ENCODE results near the gene SLC3A2.

Gene SLC3A2

DNA sequence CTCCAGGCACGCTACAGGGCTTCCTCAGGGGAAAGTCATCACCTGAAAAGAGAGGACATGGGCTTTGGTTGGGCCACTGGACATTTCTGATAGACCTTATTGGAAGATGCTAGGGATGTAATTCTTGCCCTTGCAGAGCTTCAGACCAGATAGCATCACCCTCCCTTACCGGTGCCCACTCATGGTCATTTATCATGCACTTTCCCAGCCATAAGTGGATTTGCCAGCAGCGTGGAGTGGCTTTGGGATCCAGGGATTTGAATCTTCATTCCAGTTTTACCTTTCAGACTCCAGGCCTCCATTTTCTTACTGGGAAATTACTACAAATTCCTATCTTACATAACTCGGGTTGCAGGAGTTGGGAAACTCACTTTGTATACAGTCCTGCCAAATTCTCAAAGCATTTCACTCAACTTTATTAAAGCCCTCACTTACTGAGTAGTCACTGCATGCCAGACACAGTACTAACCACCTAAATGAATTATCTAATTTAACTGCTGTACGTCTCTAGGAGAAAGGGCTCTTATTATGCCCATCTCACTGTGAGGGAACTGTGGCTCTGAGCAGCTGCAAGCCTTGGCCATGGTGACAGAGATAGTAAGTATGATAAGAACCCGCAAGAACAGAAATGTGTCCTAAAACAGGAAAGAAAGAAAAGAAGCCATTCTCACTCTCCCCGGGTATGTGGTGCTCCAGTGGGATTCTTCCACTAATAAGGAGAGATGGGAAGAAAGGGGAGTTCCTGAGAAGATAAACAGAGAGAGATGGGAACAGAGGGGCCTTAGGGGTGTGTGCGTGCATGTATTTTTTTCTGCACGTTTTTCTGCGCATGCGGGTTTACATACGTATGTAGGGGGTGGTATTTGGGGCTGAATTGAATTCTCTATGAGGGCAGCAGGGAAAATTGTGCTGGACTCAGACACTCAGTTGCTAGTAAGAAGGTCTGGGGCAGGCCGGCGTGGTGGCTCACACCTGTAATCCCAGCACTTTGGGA lies 30.7 kb downstream of the SLC3A2 start:
- DNase-seq: no peak

DNA sequence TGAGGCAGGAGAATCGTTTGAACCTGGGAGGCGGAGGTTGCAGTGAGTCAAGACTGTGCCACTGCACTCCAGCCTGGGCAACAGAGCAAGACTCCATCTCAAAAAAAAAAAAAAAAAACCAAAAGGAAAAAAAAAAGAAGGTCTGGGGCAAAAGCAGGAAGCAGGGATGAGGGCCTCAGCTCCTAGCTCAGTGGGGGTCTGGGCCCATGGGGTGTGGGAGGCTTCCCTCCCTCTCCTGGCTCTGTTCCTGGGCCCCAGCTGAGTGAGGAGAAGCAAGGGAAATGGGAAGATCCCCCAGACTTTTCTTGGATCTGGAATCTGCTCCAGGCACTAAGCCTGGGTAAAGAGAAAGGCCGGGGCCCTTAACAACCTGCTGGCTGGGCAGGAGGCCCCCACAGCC lies 31.6 kb downstream of the SLC3A2 start:
- DNase-seq: no peak

DNA sequence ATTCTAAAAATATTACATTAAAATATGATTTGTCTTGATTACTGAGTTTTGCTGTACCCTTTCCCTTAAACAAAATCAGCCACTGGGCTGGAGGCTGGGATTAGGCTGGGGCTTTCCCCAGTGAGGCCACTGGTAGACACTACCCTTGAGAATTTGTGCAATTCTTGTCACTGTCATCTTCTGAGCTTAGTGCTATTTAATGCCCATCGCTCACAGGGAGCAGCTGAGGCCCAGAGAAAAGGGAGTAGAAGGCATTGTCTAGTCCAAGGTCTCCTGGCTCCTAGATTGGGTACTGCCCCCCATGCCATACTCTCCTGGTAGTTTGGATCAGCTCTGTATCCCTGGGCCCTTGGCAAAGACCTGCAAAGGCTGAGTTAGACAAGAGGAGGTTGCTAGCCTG lies 33.7 kb downstream of the SLC3A2 start:
- DNase-seq: no peak

DNA sequence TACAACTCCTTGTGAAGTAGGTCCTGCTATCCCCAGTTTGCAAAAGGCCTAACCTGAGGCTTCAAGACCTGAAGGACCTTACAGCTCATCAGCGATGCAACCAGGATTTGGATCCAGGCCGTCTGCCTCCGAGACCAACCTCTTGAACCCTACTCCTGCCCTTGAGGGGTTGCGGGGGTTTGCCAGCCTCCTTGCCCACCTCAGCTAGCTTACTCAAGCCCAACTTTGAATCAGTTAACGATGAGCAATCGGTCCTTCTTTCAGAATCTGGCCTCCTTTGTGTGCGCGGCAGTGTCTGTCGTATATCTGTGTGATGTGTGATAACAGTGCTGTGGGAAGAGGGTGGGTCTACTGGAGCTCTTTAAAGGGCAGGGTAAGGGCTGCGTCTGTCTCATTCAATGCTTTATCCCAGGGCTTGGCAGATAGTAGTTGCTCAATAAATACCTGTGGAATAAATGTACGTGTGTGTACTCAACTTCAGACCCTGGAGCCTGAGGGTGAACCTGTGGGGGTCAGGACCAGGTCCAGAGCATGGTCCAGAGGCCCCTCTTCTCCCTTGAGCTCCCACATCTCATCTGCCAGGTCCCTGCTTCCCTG lies 37.3 kb downstream of the SLC3A2 start:
- DNase-seq: no peak

DNA sequence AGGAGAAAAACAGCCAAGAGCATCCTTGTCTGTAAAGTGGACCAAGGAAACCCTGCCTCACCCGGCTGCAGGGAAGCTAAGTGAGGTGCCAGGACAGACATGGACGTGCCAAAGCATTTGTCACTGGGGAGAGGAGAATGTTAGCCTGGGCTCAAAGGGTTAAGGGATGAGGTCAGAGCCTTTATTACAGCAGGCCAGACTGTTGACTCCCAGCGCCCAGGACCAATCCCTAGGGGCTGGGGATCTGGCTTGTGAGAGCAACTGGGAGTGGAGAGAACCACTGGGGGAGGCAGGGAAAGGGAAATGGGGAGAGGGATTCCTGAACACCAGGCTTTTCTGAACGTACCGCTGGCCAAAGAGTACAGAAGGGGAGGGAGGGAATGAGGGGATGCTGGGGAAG lies 37.8 kb downstream of the SLC3A2 start:
- DNase-seq: no peak

DNA sequence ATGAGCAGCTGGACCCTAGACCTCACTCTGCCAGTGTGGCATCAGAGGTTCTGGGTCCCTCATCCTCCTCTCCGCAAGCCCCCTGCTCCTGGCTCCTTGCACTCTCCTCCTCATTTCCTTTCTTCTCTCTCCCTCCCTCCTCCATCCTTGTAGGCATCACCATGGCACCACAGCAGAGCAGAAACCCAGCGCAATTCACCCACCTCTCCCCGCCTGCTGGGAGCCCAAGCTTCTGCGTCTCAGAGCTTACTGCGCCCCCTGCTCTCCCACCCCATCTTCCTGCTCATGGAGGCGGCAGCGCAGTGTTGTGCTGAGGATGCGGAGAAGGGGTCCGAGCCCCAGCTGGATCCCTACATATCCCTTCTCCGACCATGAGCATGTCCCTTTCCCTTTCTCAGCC lies 38.8 kb downstream of the SLC3A2 start:
- no peak for DNase-seq

DNA sequence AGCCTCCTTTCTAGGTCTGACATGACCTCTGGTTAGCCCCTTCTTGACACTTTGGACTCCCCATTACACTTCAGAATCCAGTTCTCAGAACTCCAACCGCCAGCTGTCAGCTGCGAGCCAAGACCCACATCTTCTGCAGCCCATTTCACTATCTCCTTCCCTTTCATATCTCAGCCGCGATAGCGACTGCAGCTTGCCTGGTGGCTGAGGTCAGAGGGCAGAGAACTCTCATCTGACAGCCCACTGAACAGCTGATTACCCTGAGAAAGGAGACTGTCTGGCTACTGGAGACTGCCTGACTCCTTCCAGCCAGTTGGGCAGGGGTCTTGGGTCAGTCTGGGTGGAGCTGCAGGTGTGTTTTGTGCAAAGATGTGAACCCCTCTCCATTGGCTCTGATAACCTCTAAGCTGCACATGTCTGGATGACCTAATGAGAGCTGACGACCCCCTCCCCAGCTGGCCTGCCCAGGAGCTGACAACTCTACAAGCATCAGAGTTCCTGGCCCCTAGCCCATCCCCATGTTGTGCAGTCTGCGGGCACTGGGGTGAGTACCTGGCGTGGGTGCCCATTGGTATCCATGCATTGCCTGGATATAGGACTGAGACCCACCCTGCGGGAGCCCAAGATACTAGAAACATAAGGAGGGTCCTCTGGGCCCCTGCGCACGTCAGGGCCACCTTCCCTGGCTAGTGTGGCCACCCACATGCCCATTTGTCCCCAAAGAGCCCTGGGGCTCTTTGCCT lies 39.4 kb downstream of the SLC3A2 start:
- no peak for DNase-seq

DNA sequence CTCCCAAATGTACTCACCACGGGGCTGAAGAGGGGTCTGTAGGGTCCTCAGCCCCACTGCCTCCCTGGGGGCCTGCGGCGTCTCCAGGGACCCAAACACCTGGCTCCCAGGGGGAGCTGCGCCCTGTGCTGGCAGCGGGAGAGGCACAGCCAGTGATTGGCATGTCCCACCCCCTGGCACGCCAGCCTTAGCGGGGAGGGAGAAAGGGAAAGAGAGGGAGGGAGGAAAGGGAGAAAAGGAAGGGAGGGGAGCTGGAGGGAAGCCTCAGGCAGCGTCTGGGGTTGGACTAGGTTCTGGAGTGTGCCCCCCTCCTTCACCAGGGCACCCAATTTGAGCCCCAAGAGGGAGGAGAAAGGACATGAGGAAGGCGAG lies 40.5 kb downstream of the SLC3A2 start, which contains the start of gene CHRM1:
Gene CHRM1 (minus strand): TSS at position 163 of the 372 bp plus-strand sequence. CDS start 10,263 bp downstream, outside the sequence.
- peak in 2 of 3 experiments; percentile 18 to 23 for DNase-seq

DNA sequence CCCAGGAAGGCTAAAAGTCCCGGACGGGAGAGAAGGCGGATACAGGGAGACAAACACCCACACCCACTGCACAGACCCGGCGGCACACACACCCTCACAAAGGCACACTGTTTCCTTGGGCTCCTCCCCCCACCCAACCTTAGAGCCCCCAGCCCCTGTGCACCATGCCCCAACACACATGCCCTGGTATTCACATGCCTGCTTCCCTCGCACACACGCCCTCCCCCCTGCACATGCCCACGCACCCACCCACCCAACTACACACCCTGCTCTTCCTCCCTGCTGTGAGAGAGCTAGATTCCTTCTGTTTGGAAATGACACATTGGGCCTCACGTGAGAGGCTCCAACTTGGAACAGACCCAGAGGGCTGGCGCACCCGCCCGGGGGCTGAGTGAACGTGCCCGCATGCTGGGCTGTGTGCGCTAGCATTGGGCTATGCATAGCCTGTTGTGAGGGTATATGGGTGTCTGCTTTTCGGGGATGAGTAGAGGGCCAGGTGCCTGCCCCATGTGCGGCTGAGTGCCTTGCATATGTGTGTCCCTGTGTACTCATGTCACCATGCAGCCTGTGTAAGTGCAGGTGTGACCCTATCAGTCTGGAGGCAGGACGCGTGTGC lies 41.0 kb downstream of the SLC3A2 start:
- DNase-seq: peak in 2 of 3 experiments; percentile 23 to 50

DNA sequence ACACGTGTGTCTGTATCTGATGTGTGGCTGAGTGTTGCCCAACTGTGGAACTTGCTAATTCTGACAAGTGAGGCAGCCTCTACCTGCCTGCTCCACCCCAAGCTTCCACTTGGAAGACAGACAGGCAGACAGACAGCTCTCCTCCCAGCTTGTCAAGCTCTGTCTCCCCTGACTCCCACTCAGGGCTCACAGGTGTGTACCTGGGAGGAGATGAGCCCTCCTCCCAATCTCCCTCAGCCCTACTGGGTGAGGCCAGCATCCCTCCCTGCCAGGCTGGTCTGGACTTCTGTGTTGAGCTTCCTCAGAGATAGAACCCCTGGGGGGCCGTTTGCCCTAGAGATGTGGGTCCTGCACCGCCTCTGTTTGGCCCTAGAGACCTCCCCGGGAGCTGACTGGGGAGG lies 41.5 kb downstream of the SLC3A2 start:
- DNase-seq: no peak

DNA sequence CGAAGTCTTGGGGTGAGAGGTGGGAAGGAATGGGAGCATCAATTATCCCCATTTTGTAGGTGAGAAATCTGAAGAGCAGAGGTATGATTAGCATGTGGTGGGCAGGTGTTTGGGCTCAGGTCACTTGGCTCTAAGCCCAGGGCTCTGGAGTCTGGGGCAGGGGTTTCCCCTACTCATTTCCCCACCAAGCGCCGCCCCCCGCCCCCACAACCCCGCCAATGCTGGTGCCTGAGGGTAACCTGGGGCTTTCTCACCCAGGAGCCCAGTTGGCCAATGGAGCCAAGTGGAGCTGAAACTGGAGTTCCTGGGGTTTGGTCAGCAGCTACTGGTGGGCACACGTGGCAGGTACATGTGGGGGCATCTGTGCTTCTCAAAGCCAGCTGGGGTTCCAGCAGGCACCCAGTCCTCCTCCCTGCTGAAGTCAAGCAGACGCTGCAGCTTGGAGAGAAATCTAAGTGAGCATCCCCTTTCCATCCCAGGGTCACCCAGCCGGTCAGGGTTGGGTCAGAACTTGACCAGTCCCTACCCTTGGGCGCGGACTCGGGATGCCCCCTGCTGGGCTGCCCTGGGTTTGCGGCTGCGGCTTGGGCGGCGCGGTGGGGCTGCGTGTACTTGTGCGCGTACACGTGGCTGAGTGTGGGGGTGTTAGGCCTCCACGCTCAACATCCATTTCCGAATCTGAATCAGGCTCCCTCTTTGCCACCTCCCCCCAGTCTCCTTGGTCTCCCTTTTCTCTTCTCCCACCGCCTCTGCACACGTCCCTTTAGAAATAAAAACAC lies 42.1 kb downstream of the SLC3A2 start:
- DNase-seq: no peak

DNA sequence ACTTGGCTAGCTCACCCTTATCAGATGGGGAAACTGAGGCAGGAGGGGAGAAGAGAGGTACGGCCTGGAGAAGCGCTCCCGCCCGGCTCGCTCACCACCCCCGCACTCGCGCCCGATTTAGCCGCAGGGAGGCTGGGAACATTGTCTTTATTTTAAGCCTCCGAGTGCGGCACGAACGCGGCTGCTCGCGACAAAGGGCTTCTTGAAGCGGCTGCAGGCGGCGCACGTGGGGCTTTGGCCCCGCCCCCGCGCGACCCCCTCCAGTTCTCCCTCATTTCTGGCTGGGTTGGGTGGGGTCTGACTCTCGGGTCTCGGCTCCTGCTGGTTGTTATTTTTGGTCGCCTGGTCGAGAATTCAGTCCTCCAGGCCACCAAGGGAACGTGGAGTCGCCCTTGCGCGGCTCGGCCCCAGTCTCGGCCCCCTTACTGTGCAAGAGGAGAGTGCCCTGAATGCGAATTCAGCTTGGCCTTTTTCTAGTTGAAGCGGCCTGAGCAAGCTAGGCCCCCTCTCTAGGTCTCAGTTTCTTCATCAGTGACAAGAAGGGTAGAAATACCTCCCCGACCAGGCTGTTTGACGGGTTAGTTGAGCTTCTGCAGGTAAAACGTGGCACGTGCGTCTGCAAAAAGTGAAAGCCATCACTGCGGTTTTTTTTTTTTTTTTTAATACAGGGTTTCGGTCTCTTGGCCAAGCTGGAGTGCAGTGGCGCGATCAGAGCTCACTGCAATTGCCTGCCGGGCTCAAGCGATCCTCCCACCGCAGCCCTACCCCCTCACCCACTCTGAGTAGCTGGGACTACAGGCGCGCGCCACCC lies 43.1 kb downstream of the SLC3A2 start:
- peak in 2 of 3 experiments; percentile 39 to 49 for DNase-seq

DNA sequence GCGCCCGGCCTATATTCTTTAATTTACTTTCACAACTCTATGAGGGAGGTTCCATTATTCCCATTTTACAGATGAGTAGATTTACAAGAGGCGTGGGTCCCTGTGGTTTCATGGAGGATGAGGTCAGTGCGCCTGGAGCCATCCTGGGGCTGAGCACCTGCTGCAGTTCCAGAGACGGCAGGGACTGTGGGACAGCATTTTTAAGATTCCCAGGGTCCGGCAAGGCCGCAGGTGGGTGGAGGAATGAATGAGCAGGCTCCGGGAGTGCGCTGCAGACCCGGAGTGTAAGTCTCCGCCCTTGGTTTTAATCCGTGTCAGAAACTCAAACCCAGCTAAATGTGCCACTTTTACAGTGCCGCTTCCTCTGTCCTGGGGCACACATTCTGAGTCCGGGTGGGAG lies 44.6 kb downstream of the SLC3A2 start:
- no peak for DNase-seq

DNA sequence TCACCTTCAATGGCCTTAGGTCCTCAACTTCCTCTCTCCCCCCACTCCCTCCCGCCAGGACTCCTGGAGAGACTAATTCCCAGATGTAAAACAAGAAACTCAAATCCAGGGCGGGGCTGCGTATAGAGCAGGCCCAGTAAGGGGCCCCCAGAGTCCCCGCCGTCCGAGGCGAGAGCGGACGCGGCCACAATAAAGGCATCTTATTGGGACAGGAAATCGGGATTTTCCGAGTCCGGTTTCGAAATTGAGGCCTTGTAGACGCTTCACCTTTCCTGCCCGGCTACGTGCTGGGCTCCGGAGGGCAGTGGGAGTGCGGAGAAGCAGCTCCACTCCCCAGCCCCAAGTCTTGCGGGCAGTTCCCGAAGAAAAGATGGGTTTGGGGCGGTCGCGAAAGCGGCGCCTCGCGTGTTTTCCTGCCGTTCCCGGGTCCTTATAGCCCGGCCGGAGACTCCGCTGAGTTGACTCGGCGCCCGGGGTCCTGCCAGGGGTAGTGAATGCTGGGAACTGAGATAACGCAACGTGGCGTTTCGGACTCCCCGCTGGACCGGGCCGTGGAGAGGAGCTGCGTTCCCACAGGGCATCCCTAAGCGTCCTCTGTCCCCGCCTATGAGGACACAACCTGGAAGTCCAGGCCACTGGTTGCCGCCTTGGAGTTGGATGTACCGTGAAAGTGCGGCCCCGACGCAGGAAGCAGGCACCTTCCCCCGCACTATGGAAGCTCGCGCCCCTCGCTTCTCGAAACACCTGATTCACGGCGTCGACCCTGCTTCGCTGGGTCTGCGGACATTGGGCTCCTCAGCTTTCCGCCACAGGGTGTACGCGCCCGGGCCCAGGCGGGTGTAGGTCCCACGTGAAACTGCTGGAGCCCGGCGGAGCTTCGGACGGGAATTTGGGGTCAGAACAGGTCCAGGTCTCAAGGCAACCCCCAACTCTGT lies 45.3 kb downstream of the SLC3A2 start:
- DNase-seq: no peak

DNA sequence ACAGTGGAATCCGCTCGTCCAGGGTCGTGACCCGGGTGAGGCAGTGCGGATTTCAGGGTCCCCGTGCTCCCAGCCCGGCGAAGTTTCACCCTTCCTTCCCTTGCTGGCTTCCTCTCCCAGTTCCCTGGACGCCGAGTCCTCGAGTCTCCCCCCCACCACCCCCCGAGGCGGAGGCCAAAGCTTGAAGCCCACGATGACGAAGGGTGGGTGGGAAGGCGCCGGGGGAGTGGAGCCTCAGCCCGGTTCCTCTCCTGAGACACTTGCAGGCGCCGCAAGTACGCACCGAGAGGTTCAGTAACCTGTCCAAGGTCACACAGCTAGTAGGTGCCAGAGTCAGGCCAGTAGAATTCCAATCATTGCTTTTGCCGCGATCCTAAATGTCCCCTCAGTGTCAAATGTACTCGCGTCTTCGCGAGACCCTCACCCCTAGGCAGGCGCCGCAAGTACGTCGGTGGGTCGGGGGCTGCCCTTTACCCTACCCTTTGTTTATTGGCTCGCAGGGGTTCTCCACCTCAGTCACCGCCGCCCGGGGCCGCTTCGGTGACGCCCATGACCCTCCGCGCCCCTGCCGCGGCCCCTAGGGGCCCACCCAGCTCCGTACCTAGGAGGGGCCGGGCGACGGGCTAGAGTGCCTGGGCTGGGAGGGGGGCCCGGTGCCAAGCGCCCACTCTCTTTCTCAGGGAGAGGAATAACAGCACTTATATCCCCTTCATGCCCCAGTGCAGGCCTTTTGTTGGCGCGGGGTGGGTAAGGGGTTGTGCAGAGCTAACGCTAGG lies 46.2 kb downstream of the SLC3A2 start:
- no peak for DNase-seq

DNA sequence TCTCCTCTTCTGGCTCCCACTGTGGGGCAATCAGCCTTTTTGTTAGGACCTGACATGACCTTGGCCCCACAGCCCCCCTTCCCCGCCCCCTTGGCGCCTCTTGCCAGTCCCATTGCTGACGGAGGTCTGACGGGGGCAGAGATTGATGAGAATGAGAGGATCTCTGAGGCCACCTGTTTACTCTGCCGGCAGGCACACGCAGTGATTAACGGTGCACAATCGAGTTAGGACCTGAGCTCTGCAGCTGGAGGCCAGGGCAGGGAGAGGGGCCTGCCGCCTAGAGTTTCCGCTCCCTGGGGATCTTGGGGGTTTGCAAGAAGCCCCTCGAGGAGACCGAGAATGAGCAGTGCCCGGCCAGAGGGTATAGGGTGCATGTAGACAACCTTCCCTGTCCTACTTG lies 47.3 kb downstream of the SLC3A2 start:
- DNase-seq: peak in 1 of 3 experiments; percentile 58

DNA sequence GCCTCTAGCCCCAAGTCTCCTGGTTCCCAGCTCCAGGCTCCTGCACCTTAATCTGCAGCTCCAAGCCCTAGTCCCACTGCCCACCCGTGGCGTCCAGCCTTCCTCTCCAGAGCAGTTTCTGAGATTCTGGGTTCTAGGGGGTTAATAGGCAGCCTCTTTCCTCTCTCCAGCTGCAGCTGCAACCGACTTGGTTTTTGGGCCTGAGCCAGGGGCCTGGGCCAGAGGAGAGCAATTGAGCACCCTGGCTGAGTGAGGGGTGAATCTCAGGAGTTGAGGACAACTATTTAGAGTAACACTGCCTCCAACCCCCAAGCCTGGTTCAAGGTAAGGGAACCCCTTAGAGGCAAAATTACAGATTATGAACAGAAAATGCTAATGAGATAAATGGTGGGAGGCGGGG lies 49.5 kb downstream of the SLC3A2 start:
- DNase-seq: no peak

DNA sequence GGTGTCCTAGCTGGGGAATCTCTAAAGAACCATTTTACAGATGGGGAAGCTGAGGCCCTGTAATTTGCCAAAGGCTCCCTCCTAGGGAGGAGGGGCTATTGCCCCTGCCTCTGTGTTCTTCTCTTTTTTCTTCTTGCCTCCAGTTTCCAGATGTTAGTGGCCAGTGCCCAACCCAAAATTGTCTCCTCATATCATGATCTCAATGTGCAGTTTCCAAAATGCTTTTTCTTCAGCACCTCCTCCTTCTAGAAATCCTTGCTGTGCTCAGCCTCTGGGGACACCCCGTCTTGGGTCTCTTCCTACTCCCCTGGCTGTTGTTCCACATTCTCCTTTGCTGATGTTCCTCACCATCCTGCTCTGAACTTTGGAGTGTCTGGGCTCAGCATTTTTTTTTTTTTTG lies 50.0 kb downstream of the SLC3A2 start:
- DNase-seq: no peak

Data from NCI-H1417 (cell line).